GM18909 (cell line): Measurements from ENCODE around the gene TUG1.

Experiments used
- ATAC-seq: cut with Tn5 transposase; IDR thresholded peaks from one replicate; pipeline ENCODE4 v1.9.1; 2021; ENCODE audit warnings: mild to moderate bottlenecking; ENCODE audit not compliant: unreplicated experiment, poor library complexity

TUG1 gene

GRCh38 chr22:30968924-30969531 lies at the start of gene TUG1:
TUG1 (plus strand) TSS chr22:30969265.
- ATAC-seq, result peak; percentile 91

- ATAC-seq, result no peak
Observed at GRCh38 chr22:30919973-30920372, 49.1 kb upstream of the TUG1 start.

- peak; percentile 45 for ATAC-seq
Observed at GRCh38 chr22:30920407-30920806, 48.7 kb upstream of the TUG1 start.

DNA sequence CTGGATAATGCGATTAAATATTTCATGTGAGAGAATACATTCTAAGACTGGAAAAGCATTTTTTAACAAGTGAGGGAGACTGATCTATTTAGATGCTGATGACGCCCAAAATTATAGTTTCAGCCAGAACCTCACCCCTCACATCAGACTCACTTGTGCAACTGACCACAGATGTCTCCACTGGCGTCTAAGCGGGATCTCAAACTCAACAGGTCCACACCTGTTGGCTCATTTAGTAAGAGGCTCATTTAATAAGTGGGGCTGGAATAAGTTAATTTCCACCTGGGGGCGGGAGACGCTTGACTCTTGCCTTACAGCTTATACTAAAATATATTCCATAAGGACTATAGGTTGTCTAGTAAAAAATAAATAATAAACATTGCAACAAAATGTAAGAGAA lies 48.0 kb upstream of the TUG1 start:
- no peak for ATAC-seq

DNA sequence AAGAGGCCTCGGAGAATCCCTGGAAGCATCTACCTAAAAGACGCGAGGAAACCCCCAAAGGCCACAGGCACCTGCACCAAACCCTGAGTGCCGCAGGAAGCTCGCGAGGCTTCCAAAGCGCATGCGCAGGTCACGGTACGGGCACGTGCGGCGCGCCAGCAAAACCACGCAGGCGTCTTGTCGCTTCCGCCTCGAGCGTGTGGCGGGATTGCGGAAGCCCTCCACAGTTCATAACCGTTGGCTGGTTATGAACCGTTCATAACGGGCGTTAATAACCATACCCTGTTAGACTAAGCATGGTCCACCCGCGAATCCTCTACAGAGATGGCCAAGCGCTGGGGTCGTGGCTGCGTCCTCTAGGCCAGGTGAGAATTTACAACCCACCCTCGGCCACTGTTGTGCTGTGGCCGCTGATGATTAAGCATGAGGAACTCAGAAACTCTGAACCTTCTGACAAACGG lies 46.9 kb upstream of the TUG1 start:
- no peak for ATAC-seq

DNA sequence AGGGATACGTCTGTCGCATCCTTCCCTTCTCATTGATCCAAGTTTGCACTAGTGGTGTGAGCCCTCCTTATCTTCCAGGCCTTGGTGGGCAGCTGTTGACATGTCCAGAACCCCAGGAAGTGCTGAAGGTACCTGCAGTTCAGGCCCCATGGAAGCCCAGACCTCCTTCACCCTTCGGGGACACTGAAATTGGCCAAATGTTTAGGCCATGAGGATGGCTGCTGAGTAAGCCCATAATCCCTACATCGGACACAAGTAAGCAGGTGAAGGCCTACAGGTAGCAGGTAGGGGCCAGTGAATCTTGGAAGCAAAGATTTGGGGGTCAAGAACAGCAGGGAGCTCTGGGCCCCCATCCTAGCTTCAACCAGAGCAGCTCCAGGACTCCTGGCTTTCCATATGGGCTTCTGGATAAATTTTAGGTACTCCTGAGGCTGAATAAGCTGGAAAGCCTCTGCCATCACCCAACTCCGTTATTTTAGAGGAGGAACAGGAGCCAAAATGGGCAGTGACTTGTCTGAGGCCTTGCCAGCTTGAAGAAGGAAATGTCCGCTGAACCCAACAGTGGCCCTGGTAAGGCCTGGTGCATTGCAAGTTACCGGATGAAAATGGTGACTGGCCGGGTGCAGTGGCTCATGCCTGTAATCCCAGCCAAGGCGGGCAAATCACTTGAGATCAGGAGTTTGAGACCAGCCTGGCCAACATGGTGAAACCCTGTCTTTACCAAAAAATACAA lies 45.7 kb upstream of the TUG1 start:
- ATAC-seq, result no peak

DNA sequence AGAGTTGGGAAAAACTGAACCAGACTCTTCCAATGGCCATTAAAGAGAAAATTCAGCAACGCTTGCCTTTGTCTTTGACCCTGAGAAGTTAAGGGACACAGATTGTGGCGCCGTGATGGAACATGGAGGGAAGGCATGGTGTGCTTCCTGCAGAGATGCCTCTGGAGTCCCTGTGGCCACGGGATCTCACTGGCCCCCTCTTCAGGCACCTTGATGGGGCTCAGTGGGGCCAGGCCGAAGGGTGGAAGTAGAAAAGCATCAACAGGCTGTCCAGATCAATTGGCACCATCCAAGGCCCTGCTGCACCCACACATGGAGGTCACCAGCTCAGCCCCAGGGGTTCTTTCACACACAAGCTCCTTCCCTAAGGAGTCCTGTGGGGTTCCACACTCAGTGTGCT lies 43.4 kb upstream of the TUG1 start:
- no peak for ATAC-seq

DNA sequence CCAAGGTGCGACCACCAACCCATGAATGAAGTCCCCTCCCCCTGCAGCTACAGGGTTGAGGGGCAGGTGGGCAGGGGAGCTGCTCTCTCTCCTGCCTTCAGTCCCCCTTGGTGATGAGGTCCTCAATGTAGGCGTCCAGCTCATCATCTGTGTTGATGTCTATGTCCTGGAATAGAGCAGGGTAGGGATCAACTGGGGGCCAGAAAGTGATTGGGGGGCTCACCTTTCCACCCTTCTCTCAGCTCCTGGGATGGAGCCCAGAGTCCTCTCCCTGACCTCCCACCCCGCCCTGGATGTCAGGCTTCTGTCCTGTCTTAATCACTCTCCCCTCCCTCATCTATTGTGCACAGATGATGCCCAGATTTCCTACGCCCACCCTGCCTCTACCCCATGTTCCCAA lies 42.4 kb upstream of the TUG1 start:
- no peak for ATAC-seq

GRCh38 chr22:30927806-30928205 lies 41.3 kb upstream of the TUG1 start:
- no peak for ATAC-seq

DNA sequence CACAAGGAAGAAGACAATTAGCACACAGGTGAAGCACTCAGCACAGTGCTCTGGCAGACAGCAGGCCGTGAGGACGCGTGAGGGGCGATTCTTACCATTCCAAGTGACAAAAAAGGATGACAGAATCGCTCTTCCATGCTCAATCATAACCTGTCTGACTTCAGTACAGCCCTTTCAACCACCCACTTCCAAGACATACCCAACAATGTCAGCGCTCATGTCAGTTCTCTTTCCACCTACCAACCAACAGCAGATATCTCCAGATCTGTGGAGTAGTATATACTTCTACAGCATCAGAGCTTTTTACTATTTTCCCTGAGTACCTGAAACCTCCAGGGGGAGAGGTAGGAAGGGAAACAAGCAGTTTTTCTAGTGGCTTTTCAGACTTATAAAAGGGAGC lies 40.7 kb upstream of the TUG1 start:
- no peak for ATAC-seq

DNA sequence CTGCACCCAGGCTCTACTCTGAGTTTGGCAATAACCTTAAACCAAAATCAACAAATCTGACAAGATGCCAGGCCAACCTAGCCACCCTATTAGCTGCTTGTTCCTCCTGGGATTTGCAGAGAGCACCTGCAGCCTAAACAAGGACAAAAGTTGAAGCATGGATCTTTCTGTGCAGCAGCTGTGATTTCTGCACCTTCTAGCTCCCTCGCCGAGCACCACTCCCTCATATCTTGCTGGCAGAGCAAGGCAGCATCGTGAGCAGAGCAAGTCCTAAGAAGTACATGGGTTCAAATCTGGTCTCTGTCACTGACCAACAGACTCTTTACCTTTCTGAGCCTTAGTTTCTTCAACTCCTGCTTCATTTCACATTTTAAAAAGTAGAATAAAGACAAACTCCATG lies 38.8 kb upstream of the TUG1 start:
- no peak for ATAC-seq

DNA sequence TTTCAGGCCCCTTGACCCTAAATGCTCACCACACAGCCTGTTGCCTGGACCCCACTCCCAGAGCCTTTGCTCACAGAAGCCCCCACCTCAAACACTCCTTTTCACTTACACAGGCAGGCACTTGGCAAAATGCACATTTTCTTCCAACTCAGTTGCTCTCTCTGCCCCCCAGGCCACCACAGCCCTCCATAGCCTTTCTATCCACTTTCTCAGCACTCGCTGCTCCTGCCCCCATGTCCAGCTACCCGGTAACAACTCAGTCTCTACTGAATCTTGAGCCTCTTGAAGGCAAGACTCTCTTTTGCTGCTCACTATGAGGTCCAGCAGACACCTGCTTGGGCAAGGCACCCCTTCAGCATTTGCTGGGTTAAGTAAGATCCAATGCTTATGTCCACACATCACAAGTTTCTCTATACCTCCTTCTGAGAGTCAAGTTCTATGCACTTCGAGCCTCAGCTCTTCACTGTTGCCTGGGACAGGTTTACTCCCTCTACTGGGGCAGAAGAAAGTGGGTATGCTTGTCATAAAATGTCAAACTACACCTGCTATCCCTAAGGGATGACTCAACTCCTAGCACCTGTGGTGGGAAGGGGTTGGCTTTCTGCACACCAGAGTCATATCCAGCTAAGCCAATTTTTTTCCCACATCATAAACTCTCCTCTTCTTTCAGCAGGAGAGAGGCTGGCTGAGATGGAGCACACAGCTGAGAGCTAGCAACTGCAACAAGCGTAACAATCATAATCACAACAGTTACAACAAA lies 37.3 kb upstream of the TUG1 start:
- ATAC-seq, result no peak

GRCh38 chr22:30932661-30933060 lies 36.4 kb upstream of the TUG1 start:
- no peak for ATAC-seq

- ATAC-seq, result no peak
Observed at GRCh38 chr22:30933457-30933856, 35.6 kb upstream of the TUG1 start.

DNA sequence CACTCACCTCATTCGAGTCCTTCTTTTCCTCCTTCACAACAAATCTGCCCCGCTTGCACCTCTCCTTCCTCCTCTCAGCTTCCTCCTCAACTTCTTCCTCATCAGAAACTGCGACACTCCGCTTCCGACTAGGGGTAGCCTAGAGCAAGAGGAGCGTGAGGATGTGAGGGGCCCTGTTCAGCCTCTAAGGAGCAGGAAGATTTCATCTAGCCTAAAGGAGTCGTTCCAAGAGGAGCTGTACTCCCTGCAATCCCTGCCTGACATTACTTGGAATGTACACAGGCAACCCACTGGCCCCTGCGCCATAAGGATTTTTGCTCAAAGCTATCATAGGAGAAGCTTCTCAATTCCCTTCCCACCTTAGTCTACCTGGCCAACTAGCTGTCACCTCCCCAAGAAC lies 35.0 kb upstream of the TUG1 start:
- no peak for ATAC-seq

GRCh38 chr22:30940685-30941362 lies 28.2 kb upstream of the TUG1 start:
- ATAC-seq, result no peak

DNA sequence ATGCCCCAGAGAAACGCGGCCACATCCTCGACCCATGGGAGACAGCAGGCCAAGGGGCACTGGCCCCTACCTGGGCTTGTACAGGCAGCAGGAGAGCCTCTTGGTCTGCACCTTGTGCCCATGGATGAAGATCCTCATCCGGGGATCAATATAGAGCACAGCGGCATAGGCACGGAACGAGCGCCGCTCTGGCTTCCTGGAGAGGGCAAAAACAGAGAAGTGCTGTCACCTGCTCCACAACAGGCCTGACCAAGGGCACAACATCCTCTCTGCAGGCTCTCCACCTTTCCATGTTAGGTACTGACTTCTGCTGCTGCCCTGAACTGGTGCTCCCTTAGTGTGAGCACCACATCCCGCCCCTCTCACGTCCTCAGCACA lies 27.7 kb upstream of the TUG1 start:
- no peak for ATAC-seq

GRCh38 chr22:30943368-30943767 lies 25.7 kb upstream of the TUG1 start:
- ATAC-seq, result no peak

- ATAC-seq, result no peak
Observed at GRCh38 chr22:30944986-30945385, 24.1 kb upstream of the TUG1 start.

GRCh38 chr22:30945653-30946052 lies 23.4 kb upstream of the TUG1 start:
- no peak for ATAC-seq

DNA sequence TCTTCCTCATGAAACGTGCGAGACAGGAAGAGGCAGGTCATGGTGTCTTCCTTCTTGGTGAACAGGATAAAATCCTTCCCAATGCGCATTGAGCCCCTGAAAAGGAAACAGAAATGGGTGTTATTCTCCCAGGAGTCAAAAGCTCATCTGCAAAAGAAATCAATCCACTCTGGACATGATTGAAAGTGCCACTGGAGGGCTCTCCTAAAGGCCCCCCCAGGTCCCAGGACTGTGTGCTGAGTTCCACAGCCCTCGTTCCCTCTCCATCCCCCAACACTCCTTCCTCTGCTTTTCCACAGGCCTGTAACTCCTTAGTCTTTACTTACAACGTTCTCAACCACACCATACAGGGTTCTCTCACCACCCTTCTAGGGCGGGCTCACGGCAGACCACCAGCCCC lies 22.7 kb upstream of the TUG1 start:
- no peak for ATAC-seq
